CD4-positive, alpha-beta T cell (primary cell): Measurements from ENCODE around the gene NKX3-2. TPM values are rescaled to one million over a fixed set of nuclear protein-coding genes. Genes with fewer than 3 reads are reported as not detected.

ENCODE experiments used
- ATAC-seq: fragments of 200-7000 bp; cut with Tn5 transposase; one replicate; pipeline ENCODE4 v1.10.0; 2022; ENCODE audit warnings: mild to moderate bottlenecking; ENCODE audit not compliant: poor library complexity
- CTCF ChIA-PET: fragments of 350-600 bp; sonication (Branson Sonifier 250); formaldehyde crosslinking; loops from one replicate; lab custom pipeline; 2021; ENCODE audit warnings: antibody characterized with exemption, inconsistent platforms; lab: Charles Lee
- POLR2A ChIA-PET: fragments of 350-600 bp; sonication (Branson Sonifier 250); formaldehyde crosslinking; loops from one replicate; lab custom pipeline; 2021; ENCODE audit warnings: antibody characterized with exemption, inconsistent platforms; lab: Charles Lee
- DNase-seq, 14 experiments: peaks; one replicate each; pipeline ENCODE4 v3.0.0-alpha.2; 2013 to 2020; ENCODE audit warnings: mixed read lengths in 2 of 14
- H3K27ac ChIP-seq, 2 donors: one replicate each; pipeline versions ENCODE4 v1.5.1 to v1.7.0; 2013; ENCODE audit warnings: low read length in 2 of 2, low read depth in 1 of 2, mild to moderate bottlenecking in 1 of 2
- H3K27me3 ChIP-seq, 2 experiments: 1 replicate in 1 of 2; 2 replicates in 1 of 2; pipeline versions ENCODE4 v1.6.1 to v1.7.0; 2013; ENCODE audit warnings: low read length in 2 of 2, control low read depth in 1 of 2, mild to moderate bottlenecking in 1 of 2, moderate library complexity in 1 of 2; ENCODE audit not compliant: insufficient read depth in 2 of 2, control insufficient read depth in 1 of 2
- H3K36me3 ChIP-seq: one replicate; pipeline ENCODE4 v1.6.1; 2013; ENCODE audit warnings: low read length, control low read depth; ENCODE audit not compliant: insufficient read depth
- H3K4me1 ChIP-seq: one replicate; pipeline ENCODE4 v1.6.1; 2013; ENCODE audit warnings: low read length, control low read depth; ENCODE audit not compliant: insufficient read depth
- H3K4me3 ChIP-seq: one replicate; pipeline ENCODE4 v1.5.1; 2013; ENCODE audit warnings: mild to moderate bottlenecking, low read length, moderate library complexity
- H3K9me3 ChIP-seq, 2 experiments: 1 replicate in 1 of 2; 2 replicates in 1 of 2; pipeline versions ENCODE4 v1.6.1 to v1.7.0; 2013; ENCODE audit warnings: low read length in 2 of 2, mild to moderate bottlenecking in 2 of 2, control low read depth in 1 of 2, moderate library complexity in 1 of 2; ENCODE audit not compliant: control insufficient read depth in 1 of 2, insufficient read depth in 1 of 2
- H3K27ac Mint-ChIP-seq: one replicate; pipeline ENCODE4 v1.8.0; 2020; ENCODE audit warnings: mixed read lengths
- H3K27me3 Mint-ChIP-seq: one replicate; pipeline ENCODE4 v1.8.0; 2021; ENCODE audit warnings: mixed read lengths
- H3K36me3 Mint-ChIP-seq: one replicate; pipeline ENCODE4 v1.8.0; 2021; ENCODE audit warnings: low read depth, mixed read lengths
- H3K4me1 Mint-ChIP-seq: one replicate; pipeline ENCODE4 v1.8.0; 2021; ENCODE audit warnings: low read depth, mixed read lengths
- H3K4me3 Mint-ChIP-seq: one replicate; pipeline ENCODE4 v1.8.0; 2020; ENCODE audit warnings: mild to moderate bottlenecking, mixed read lengths
- H3K9me3 Mint-ChIP-seq: one replicate; pipeline ENCODE4 v1.8.0; 2020; ENCODE audit warnings: mixed read lengths
- intact Hi-C, 2 experiments: fragments of 100-400 bp; cut with DNase I in 1 of 2; cut with micrococcal nuclease in 1 of 2; formaldehyde crosslinking; loops; one replicate each; pipeline versions ENCODE4 v1.15.1 to v1.9.0; 2023 to 2025; cut with DNase I, micrococcal nuclease
- total RNA-seq, 174 experiments: library from RNA in 2 of 174; stranded (reverse) in 2 of 174; gene quantifications; one replicate each; pipeline ENCODE4 v1.2.3 and lab custom pipeline; 2021 to 2026
- TF ChIP-seq, protein P1 (sequence below): fragments of 200-600 bp; IDR thresholded peaks from one replicate; pipeline ENCODE4 v1.8.0; 2022; ENCODE audit warnings: antibody characterized with exemption, mild to moderate bottlenecking

Gene NKX3-2
- total RNA-seq, 2 experiments from 2014 or later: not detected

DNA sequence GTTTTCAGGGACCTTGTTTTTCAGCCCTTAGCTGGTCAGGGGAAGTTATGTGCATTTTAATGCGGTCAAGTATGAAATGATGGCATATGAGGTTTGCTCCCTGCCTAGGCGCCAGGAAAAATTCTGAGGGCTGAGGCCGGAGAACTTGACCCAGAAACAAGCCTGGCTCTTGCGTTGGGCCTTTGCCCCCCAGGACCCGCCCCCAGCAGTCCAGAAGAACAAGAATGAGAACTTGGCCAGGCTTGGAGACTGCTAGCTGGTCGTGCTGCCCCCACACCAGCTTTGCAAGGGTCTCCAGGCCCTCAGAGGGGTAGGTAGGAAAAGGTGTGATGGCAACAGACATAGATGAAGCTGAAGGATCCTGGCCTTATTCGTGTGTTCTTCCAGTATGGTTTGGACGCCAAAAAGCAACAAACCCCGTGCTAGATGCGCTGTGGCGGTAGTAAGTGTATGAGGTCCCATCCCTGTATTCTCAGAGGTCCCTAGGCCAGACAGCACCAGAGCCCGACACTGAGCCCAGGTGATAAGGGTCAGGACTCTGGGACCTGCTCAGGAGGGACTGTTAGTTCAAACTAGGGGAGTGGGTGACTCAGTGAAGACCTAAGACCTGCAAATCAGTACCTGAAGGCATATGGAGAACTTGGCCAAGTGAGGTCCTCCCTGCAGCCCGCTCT, 10.5 kb downstream of the NKX3-2 start:
- TF ChIP-seq, protein P1, sequence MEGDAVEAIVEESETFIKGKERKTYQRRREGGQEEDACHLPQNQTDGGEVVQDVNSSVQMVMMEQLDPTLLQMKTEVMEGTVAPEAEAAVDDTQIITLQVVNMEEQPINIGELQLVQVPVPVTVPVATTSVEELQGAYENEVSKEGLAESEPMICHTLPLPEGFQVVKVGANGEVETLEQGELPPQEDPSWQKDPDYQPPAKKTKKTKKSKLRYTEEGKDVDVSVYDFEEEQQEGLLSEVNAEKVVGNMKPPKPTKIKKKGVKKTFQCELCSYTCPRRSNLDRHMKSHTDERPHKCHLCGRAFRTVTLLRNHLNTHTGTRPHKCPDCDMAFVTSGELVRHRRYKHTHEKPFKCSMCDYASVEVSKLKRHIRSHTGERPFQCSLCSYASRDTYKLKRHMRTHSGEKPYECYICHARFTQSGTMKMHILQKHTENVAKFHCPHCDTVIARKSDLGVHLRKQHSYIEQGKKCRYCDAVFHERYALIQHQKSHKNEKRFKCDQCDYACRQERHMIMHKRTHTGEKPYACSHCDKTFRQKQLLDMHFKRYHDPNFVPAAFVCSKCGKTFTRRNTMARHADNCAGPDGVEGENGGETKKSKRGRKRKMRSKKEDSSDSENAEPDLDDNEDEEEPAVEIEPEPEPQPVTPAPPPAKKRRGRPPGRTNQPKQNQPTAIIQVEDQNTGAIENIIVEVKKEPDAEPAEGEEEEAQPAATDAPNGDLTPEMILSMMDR: no peak
- no peaks in the 10 kb centered on the region for H3K9me3 Mint-ChIP-seq
- intact Hi-C loops: no loop called here
- DNase-seq (peak in 1 of 14 experiments; percentile 3), ATAC-seq (no peak)
- Histone ChIP-seq H3K27ac (no peak overlapping the region), H3K36me3 (no peaks in the 10 kb centered on the region), H3K27me3 (peaks cover 95 to 98% of the 10 kb centered on the region in 2 experiments), H3K4me3 (no peak overlapping the region), H3K9me3 (peaks cover 17 to 80% of the 10 kb centered on the region in 2 experiments), H3K4me1 (peaks cover 44% of the 10 kb centered on the region)
- POLR2A ChIA-PET: no interaction called here
- peaks cover 45% of the 10 kb centered on the region for H3K4me1 Mint-ChIP-seq
- H3K27ac Mint-ChIP-seq: no peak overlapping the region
- CTCF ChIA-PET: interaction anchor here (3.2 kb wide), 1 partner anchor 8 kb away, joined by 9 read pairs; no protein-coding TSS in a partner anchor
- peak overlapping the region; percentile 51 for H3K4me3 Mint-ChIP-seq
- H3K27me3 Mint-ChIP-seq: peaks cover 95% of the 10 kb centered on the region
- no peaks in the 10 kb centered on the region for H3K36me3 Mint-ChIP-seq

DNA sequence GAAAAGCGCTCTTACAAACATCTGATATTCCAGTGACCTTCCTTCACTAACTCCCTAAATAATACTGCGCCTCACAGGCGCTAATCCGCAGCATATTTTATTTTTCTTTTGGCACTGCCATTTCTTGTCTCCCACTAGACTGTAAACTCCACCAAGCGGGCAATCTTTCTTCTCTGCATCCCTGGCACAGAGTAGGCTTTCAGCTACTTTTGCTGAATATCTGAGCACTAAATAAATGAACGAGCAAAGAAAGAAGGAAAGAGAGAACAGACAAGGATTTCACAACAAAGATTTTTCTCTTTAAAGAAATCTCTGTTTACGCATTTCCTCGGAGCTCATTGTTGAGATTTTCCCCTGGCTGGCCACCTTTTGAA, 12.7 kb downstream of the NKX3-2 start:
- Histone ChIP-seq H3K9me3 (peaks cover 0 to 58% of the 10 kb centered on the region in 2 experiments), H3K27ac (no peak overlapping the region), H3K27me3 (peaks cover 94 to 95% of the 10 kb centered on the region in 2 experiments), H3K4me3 (no peak overlapping the region), H3K36me3 (no peaks in the 10 kb centered on the region), H3K4me1 (peaks cover 40% of the 10 kb centered on the region)
- Mint-ChIP-seq H3K36me3 (no peaks in the 10 kb centered on the region), H3K9me3 (no peaks in the 10 kb centered on the region), H3K4me1 (peaks cover 45% of the 10 kb centered on the region), H3K27ac (no peak overlapping the region), H3K4me3 (no peak overlapping the region), H3K27me3 (peaks cover 95% of the 10 kb centered on the region)
- DNase-seq (no peak), ATAC-seq (no peak)
- TF ChIP-seq, protein P1: no peak
- ChIA-PET CTCF (interaction anchor here (3.2 kb wide), 1 partner anchor 10 kb away, joined by 9 read pairs; no protein-coding TSS in a partner anchor), POLR2A (interaction anchor here (1.6 kb wide), 1 partner anchor 48 kb away, joined by 3 read pairs; no protein-coding TSS in a partner anchor)
- intact Hi-C loops: no loop called here

DNA sequence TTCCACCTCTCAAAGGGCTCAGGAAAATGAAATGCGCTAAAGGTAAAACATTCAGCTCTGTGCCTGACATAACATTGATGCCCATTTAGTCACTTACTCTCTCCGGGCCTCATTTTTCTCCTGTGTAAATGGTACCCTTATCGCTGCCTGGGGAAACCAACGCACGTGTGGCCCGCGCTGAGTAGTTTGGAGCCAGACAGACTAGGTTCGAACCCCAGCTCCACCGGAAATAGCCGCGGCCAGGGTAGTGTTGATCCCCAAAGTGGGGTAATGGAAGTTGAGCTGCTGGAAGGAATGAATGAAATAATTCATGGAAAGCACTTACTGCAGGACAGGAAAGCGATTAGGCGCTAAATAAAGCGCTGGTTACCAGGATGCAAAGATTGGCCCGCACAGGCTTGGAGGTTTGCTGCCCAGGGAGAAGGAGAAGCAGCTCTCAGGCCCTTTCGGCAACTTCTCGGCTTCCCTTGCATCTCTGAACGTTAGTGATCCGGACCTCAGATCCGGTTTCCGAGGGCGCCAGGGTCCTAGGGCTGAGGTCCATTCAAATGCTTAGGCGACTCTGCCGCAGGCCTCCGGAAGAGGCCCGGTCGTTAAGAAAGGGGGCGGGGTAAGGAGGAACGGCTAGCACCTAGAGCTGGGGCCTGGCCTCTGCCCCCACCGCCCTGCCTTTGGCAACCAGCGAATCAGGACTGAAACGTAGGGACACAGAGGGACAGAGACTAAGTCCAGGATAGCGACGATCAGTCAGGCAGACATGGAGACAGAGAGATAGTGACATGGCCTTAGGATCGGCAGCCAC, 13.3 kb downstream of the NKX3-2 start:
- H3K9me3 ChIP-seq: peaks cover 0 to 52% of the 10 kb centered on the region in 2 experiments
- H3K27me3 ChIP-seq: peaks cover 94 to 95% of the 10 kb centered on the region in 2 experiments
- no peak for ATAC-seq
- H3K4me1 ChIP-seq: peaks cover 39% of the 10 kb centered on the region
- peaks cover 95% of the 10 kb centered on the region for H3K27me3 Mint-ChIP-seq
- intact Hi-C loops: no loop called here
- DNase-seq: peak in 1 of 14 experiments; percentile 3
- no peaks in the 10 kb centered on the region for H3K9me3 Mint-ChIP-seq
- no peak overlapping the region for H3K4me3 ChIP-seq
- POLR2A ChIA-PET: interaction anchor here (0.6 to 1.6 kb wide), 2 partner anchors 17 to 48 kb away, joined by 3 read pairs; no protein-coding TSS in a partner anchor
- no peak overlapping the region for H3K27ac ChIP-seq
- H3K36me3 Mint-ChIP-seq: no peaks in the 10 kb centered on the region
- TF ChIP-seq, protein P1: no peak
- H3K4me1 Mint-ChIP-seq: peaks cover 43% of the 10 kb centered on the region
- CTCF ChIA-PET: interaction anchor here (0.7 to 3.2 kb wide), 2 partner anchors 11 to 739 kb away, joined by 4 to 9 read pairs; no protein-coding TSS in a partner anchor
- no peak overlapping the region for H3K27ac Mint-ChIP-seq
- no peak overlapping the region for H3K4me3 Mint-ChIP-seq
- H3K36me3 ChIP-seq: no peaks in the 10 kb centered on the region
